Cardiac fibroblast (primary cell): ENCODE data around the gene CACNA2D3.
A peak's percentile ranks its signal among the peaks of the same experiment; 100 is the strongest.

ENCODE experiments used
- DNase-seq, 2 donors: peaks; one replicate each; pipeline versions ENCODE4 v3.0.0 to v3.0.0-alpha.2; 2010; ENCODE audit warnings: low read depth in 2 of 2
- H3K4me3 ChIP-seq, 2 donors: replicated peaks in 1 of 2; 1 replicate in 1 of 2; 2 replicates in 1 of 2; pipeline ENCODE4 v1.5.1; 2011; ENCODE audit warnings: low read depth in 2 of 2, low read length in 2 of 2, mild to moderate bottlenecking in 2 of 2, moderate library complexity in 1 of 2
- TF ChIP-seq, protein P1 (sequence below): IDR thresholded peaks from one replicate; pipeline ENCODE4 v1.5.1; 2011; ENCODE audit warnings: low read depth, mild to moderate bottlenecking, low read length, inconsistent platforms

Gene CACNA2D3

DNA sequence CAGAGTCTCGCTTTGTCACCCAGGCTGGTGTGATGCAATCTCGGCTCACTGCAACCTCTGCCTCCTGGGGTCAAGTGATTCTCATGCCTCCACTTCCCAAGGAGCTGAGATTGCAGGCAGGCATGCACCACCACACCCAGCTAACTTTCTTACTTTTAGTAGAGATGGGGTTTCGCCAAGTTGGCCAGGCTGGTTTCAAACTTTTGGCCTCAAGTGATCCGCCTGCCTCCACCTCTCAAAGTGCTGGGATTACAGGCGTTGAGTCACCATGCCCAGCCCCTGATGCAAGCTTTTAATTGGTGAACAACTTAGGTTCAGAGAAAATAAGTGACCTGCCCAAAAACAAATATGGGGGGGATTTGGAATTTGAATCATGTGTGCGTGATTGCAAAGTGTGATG lies 559.4 kb downstream of the CACNA2D3 start:
- TF ChIP-seq, protein P1, sequence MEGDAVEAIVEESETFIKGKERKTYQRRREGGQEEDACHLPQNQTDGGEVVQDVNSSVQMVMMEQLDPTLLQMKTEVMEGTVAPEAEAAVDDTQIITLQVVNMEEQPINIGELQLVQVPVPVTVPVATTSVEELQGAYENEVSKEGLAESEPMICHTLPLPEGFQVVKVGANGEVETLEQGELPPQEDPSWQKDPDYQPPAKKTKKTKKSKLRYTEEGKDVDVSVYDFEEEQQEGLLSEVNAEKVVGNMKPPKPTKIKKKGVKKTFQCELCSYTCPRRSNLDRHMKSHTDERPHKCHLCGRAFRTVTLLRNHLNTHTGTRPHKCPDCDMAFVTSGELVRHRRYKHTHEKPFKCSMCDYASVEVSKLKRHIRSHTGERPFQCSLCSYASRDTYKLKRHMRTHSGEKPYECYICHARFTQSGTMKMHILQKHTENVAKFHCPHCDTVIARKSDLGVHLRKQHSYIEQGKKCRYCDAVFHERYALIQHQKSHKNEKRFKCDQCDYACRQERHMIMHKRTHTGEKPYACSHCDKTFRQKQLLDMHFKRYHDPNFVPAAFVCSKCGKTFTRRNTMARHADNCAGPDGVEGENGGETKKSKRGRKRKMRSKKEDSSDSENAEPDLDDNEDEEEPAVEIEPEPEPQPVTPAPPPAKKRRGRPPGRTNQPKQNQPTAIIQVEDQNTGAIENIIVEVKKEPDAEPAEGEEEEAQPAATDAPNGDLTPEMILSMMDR: no peak
- DNase-seq: no peak

DNA sequence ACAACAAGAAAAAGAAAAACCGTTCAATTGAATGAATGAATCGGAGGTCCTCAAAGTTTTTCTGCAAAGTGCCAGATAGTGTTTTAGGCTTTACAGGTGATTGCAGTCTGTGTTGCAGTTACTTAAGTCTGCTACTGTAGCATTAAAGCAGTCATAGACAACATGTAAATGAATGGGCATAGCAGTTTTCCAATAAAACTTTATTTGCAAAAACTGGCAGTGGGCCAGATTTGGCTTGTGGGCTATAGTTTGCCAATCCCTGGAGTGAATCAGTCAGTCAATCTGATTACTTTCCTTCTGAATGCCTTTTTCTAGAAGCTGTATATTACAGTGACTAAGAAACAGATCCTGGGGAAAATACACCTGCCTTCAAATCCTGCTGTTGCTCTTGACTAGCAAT lies 562.9 kb downstream of the CACNA2D3 start:
- DNase-seq: no peak
- TF ChIP-seq, protein P1: no peak
- H3K4me3 ChIP-seq: no peak overlapping the region

More for the DNA sequence above, 559.4 kb downstream of the CACNA2D3 start:
- no peak overlapping the region for H3K4me3 ChIP-seq

DNA sequence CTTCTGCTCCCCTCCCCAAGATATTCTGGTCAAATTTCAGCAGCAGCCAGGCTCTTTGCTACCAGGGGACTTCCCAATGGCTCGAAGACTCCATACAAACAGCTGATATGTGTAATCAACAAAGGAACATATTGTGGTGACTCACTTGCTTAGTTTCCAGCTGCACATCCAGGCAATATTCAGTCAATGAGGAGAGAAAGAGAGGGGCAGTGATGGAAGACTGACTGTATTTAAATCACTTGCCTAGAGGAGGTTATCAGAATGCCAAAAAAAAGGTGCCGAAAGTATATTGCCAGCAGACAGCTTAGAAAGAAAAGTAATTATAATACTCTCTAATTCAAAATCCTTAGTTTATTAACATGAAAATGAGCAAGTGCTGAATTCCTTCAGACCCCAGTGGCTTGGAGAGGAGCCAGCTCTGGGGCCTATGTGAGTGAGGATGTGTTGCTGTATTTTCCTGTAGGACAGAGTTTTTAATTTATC lies 569.0 kb downstream of the CACNA2D3 start:
- H3K4me3 ChIP-seq: no peak overlapping the region
- TF ChIP-seq, protein P1: no peak
- peak in 1 of 2 donors; percentile 27 for DNase-seq

DNA sequence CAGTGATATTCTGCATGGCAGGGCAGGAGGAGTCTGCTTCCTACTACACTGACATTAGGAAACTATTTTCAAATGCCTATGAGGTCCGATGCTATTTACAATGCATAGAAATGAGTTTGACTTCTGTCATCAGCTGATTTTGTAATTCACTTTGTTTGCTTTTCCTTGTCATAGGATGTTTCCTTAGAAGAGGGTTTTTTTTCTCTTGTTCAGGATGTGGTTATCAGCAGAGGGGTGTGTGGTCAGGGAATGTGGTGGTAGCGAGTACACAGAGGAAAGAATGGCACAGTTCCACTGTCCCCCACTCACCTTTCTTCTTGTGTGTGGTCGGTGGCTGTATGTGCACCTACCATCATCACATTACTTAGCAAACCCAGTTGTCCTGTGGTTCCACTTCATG lies 574.0 kb downstream of the CACNA2D3 start:
- no peak for DNase-seq
- H3K4me3 ChIP-seq: no peak overlapping the region
- TF ChIP-seq, protein P1: no peak

DNA sequence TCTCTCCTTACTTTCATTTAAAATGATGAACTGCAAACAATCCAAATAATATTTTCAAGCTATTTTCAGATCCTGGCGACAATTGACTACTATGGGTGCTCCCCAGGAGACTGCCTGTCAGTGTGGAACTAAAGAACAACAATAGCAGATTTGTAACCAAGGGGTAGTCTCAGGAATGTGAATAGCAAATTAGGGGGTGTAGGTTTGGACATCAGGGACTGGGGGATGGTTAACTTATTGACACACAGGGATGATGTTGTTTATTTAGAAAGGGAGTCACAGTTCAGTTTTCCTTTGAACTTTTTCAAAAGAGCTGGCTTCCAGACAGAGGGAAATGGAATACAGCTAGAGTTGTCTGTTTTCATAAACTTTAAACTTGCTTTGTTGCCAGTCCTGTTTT lies 575.7 kb downstream of the CACNA2D3 start:
- H3K4me3 ChIP-seq: no peak overlapping the region
- TF ChIP-seq, protein P1: no peak
- DNase-seq: no peak

DNA sequence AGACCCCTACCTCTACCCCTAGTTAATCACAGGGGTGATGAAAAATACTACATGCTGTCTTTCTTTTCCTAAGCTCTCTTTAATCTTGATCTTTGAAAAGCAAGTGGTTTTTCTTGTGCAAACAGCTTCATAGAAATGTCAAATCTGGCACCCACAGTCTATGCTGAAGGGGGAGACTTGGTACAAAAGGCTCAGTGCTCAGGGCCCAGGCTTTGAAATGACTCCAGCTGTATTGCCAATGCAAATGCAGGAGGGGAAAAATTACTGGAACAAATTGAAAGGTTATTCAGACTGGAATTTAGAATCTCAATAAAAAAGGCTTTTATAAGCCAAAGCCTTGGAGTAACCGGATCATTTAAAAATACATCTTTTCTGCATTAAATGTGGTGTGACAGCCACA lies 581.6 kb downstream of the CACNA2D3 start:
- TF ChIP-seq, protein P1: no peak
- H3K4me3 ChIP-seq: no peak overlapping the region
- no peak for DNase-seq

DNA sequence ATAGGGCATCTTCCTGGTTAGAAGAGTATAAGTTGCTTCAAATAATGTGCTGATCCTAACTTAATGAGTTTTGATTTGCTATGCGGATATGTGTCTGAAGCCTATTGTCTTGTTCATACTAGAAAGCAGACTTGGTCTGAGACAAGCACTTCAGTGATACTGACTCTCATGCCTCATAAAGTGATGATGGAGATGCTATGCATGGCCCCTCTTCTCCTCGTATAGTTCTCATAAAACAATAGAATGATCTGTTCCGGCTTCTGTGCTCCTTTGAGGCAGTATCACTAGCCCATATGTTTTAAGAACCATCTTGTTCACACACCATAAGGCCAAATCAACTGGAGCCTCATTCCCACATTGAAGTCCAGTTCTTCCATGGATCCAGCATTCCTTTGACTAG lies 583.4 kb downstream of the CACNA2D3 start:
- H3K4me3 ChIP-seq: no peak overlapping the region
- TF ChIP-seq, protein P1: no peak
- no peak for DNase-seq
